CD4-positive, alpha-beta T cell treated with Interleukin-4 for 4 hours (primary cell): ENCODE measurements around the gene ZNF524.
"Not testable (repeated sequence)": the region's sequence is repeated elsewhere in the genome, so short reads cannot be mapped to it uniquely, and the experiment has no call there.

ENCODE experiments used
- DNase-seq: peaks from one replicate; pipeline ENCODE4 v3.0.0-alpha.2; 2020

The ZNF524 gene

DNA sequence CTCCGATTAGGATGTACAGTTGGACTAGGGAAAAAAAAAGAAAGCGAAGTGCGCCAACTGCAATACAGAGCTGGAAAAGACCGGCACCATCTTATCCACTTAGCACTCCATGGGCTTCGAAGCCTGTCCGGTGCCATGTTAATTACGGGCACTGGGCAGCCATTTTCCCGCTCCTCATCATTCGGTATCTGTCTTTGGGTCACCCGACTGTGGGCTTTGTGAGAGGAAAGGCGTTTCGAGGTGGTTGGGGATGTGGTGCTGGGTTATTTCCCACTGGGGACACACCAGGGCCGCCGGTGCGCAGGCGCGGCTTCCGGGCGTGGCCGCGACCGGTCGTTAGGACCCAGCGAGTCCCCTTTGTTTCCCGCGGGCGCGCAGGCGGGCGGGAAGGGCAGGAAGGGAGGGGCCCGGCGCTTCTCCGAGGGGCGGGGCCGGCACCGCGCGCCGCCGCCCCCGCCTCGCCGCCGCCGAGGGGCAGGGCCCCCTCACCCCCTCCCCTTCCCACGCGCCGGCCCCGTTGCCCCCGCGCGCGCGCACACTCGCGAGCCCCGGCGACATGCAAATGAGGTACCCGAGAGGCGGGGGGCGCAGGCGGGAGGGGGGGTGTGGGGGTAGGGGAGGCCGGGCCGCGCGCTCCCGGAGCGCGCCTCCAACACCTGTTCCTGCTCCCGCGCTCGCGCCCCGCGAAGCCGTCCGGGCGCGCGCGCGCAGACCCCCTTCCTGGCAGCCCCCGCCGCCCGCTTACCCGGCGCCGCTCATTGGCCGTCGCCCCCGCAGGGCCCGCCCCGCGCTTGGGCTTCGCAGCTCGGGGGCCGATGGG, at the start of gene ZNF524:
ZNF524 (plus strand) TSS at position 447 of the 820 bp plus-strand sequence. CDS start 1,825 bp downstream, outside the sequence.
- peak; percentile 90 for DNase-seq

DNA sequence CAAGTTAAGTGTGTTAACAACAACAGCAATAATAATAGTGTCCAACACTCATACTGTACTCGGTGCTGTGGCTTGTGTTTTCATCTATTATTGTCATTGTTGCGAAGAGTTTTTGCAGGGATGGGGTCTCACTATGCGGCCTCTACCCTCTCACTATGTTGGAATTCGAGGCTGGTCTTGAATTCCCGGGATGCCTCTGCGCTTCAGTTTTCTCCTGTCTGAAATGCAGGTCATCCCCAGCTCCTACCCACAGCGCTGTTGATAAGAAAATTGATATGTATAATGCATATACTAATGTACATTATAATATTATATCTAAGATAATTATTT, 49.8 kb upstream of the ZNF524 start:
- DNase-seq: no peak

DNA sequence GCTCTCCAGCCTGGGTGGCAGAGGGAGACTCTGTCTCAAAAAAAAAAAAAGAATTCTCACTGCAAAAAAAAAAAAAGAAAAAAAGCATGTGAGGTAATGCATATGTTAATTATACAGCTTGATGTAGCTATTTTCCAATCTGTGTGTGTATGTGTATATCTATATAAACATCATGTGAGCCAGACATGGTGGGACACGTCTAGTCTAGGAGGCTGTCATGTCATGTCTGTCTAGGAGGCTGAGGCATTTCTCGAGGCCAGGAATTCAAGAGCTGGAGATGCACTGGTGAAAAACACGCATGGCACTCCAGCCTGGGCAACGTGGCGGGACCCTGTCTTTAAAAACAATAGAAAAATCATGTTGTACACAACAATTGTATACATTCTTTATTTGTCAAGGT, 47.9 kb upstream of the ZNF524 start:
- no peak for DNase-seq

GRCh38 chr19:55552620-55553019, 47.5 kb upstream of the ZNF524 start:
- no peak for DNase-seq

DNA sequence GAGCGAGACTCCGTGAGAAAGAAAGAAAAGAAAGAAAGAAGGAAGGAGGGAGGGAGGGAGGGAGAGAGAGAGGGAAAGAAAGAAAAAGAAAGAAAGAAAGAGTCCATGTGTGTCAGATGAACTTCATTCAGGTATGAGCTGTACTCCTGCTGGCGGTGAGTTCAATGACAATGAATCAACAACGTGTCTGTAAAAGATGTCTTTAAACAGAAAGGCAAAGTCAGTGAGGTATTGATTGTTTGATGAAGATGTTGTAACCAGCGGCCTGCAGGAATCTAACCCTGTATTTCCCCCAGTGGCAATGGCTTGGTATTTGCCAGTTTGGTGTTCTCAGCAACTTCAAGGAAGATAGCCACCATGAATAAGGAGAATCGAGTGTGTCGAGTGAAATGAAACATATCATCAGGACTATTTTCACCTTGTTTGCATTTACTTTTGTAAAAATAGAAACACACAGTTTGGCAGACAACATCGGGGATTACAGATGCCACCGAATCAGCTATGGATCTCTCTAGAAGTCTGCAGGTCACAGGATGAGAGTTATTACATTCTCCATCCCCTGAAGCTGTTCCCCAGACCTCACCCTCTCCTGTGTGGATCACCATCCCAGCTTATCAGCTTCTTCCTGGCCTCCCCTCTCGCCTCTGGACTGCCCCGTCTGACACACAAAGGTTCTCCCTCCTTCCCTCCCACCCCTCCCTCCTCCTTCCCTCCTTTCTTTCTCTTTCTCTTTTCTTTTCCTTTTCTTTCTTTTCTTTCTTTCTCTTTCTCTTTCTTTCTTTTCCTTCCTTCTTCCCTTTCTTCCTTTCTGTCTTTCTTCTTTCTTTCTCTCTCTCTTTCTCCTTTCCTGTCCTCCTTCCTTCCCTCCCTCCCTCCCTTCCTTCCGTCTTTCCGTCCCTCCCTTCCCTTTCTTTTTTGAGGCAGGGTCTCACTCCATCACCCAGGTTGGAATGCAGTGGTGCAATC, 46.6 kb upstream of the ZNF524 start:
- no peak for DNase-seq

GRCh38 chr19:55554302-55554701, 45.8 kb upstream of the ZNF524 start:
- DNase-seq: no peak

GRCh38 chr19:55554741-55555152, 45.3 kb upstream of the ZNF524 start:
- no peak for DNase-seq

- DNase-seq: no peak
Observed at GRCh38 chr19:55559684-55560083, 40.4 kb upstream of the ZNF524 start.

DNA sequence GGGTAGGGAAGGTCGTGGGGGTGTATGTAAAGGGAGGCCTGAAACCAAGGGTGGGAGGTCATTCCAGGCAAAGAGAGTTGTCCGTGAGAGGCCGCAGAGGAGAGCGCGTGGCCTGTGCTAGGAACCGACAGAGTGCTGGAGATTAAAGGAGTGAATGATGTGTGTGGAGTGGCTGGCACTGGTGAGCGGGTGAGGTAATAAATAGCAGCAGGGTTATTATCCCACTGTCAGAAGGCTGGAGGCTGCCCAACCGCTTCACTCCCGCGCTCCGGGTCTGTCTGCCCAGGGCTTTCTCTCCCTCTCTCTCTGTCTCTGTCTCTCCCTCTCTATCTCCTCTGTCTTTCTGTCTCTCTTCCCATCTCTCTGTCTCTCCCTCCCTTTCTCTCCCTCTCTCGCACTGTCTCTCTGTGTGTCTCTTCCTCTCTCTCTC, 36.8 kb upstream of the ZNF524 start:
- no peak for DNase-seq

- no peak for DNase-seq
Observed at GRCh38 chr19:55566823-55567222, 33.3 kb upstream of the ZNF524 start.

DNA sequence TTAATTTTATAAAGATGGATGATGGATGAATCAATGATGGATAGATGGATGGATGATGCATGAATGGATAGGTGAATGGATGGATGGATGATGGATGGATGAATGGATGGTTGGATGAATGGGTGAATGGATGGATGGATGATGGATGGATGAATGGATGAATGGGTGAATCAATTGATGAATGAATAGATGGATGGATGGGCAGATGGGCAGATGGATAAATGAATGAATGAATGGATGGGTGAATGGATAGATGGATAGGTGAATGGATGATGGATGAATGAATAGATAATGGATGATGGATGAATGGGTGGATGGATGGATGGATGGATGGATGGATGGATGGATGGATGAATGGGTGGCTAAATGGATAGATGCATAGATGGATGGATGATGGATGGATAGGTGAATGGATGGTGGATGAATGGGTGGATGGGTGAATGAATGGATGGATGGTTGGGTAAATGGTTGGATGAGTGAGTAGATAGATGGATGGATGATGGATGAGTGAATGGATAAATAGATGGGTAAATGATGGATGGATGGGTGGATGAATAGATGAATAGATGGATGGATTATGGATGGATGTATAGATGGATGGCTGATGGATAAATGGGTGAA, 32.3 kb upstream of the ZNF524 start:
- DNase-seq: no peak

GRCh38 chr19:55569477-55569876, 30.6 kb upstream of the ZNF524 start:
- DNase-seq: not testable (repeated sequence)

DNA sequence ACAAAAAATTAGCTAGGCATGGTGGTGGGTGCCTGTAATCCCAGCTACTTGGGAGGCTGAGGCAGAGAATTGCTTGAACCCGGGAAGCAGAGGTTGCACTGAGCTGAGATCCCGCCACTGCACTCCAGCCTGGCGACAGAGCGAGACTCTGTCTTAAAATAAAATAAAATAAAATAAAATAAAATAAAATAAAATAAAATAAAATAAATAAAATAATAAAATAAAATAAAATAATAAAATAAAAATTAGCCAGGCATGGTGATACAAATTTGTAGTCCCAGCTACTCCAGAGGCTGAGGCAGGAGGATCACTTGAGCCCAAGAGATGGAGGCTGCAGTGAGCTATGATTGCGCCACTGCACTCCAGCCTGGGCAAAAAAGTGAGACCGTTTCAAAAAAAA, 26.2 kb upstream of the ZNF524 start:
- DNase-seq: not testable (repeated sequence)

GRCh38 chr19:55576746-55577145, 23.3 kb upstream of the ZNF524 start:
- DNase-seq: no peak

GRCh38 chr19:55578031-55578760, 21.9 kb upstream of the ZNF524 start:
- no peak for DNase-seq

DNA sequence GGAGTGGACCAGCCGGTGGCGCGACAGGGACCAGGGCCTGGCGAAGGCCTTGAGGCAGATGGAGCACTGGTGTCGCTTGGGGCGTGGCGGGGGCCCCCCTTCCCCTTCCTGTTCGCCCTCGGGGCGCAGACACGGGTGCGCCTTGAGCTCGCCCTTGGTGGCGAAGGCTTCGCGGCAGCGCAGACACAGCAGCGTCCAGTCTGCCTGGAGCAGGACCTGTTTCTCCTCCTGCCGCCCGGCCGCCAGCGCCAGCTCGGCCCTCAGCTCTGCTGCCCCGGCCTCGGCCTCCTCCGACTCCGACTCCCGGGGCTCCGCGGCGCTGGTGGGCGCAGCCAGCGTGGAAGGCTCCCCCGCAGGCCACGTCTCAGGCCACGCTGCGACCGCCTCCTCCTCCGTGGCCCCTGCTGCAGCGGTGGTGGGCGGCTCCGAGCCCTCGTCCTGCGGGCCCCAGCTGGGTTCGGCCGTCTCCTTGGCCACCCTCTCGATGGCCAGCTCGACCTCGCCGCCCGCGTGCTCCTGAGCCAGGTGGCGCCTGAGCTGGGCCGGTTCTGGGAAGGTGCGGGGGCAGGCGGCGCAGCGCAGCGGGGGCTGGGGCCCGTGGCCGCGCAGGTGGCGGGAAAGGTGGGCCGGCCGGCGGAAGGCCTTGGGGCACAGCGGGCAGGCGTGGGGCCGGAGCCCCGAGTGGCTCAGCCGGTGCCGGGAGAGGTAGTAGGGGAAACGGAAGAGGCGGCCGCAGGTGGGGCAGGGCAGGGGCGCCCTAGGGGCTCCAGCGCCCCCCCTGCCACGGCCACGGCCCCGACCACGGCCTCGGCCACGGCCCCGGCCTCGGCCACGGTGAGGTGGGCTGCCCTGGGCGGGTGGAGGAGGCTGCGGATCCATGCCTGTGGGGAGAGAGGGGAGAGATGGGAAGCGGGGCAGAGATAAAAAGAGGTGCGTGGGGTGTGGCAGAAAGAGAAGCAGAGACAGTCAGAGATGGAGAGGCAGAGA, 21.0 kb upstream of the ZNF524 start:
- no peak for DNase-seq

DNA sequence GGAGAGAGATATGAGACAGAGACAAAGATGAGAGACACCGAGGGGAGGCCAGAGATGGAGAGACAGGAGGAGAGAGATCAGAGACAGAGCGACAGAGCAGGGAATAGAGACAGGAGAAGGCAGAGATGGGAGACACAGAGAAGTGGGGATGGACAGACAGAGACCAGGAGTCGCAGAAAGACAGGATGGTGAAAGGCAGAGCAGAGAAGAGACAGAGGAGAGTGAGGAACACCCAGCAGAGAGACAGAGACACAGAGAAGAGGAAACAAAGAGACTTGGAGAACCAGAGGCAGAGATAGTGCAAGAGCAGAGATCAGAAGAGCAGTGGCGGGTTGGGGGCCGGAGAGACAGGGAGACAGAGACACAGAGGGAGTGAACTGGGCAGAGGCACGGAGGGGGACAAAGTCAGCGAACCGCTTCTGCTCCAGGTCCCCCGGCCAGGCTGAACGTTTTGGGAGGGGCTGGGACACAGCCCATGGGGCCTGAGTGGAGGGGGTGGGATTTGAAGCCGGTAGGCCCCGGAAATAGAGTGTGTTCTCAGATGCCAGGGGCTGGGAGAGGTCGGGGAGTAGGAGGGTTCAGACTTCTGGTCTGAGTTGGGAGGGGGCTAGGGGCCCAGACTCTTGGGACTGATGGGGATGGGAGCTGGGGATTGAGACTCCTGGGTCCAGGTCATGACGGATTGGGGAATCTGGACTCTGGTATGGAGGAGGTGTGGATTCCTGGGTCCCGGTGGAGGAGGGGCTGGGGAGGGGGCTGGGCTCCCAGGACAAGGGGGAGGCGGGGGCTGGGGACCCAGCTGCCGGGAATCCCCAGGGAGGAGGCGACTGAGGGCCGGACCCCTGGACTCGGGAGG, 20.1 kb upstream of the ZNF524 start:
- DNase-seq: no peak

GRCh38 chr19:55580628-55581144, 19.4 kb upstream of the ZNF524 start, which contains the start of gene ZNF579:
Gene ZNF579, minus strand, starts transcription at chr19:55580848. Its CDS starts 1,209 bp downstream, at chr19:55579639.
- DNase-seq: peak; percentile 72

DNA sequence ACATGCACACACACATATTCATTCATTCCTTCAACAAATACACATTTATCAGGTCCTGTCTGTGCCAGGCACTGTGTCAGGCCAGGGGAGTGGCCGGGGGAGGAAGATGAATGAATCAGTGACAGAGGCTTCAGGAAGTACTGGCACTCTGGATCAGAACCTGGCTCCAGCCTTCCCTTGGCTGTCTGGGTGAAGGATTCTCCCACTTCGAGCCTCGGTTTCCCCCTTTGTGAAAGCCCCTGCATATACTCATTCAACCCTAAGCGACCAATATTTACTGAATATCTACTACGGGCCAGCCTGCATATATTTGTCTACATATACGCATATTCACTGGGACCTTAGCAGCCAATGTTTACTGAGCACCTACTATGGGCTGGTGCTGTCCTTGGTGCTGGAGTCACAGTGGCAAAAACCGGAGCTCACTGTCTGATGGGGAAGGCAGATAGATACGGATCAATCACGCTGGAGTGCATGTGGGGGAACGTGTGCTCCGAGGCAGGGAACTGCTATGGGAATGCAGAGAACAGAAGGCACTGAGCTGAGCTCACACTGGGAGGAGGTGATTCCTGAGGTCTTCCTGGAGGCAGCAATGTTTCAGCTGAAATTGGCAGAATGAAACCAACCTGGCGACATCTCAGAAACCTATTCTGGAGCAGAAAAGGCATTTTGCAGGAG, 18.8 kb upstream of the ZNF524 start:
- DNase-seq: no peak
